Measurements from ENCODE around the gene VIM. TPM values are rescaled to one million over a fixed set of nuclear protein-coding genes. Genes with fewer than 3 reads are reported as not detected.

VIM gene
- total RNA-seq, 1 experiment from 2014 or later = 7.2 TPM

- TF ChIP-seq REST (IDR thresholded peaks at IDR 0.05; ENCODE audit: low read depth) (no peak), SP1 (IDR thresholded peaks at IDR 0.05; ENCODE audit: low read depth) (peak; percentile 62), ZFX (IDR thresholded peaks at IDR 0.05) (no peak; the same call in 1 of the 2 replicates), EGR1 (IDR thresholded peaks at IDR 0.05; ENCODE audit: low read depth) (no peak), ZNF274 (IDR thresholded peaks at IDR 0.05; ENCODE audit: low read depth, low read length) (no peak)
These were observed 12.9 kb upstream of the VIM start (continued) for GRCh38 chr10:17214971-17215781.

- Histone ChIP-seq H3K4me2 (ENCODE audit: low read length) (peak overlapping the region; percentile 51), H4K20me1 (ENCODE audit: insufficient read depth) (no peaks in the 10 kb centered on the region), H3K4me1 (ENCODE audit: control insufficient read depth in 1 of 2, insufficient read depth in 2 of 2, low read length in 2 of 2) (peaks cover 24 to 35% of the 10 kb centered on the region in 2 experiments), H3K4me3 (replicated peaks in 1 of 2; ENCODE audit: low read depth in 1 of 2, low read length in 2 of 2) (no peak overlapping the region), H2AFZ (ENCODE audit: low read depth, low read length, poor library complexity, severe bottlenecking) (peak overlapping the region; percentile 95), H3K9me3 (ENCODE audit: control insufficient read depth in 1 of 2, insufficient read depth in 1 of 2, low read depth in 1 of 2, low read length in 2 of 2) (no peaks in the 10 kb centered on the region), H3K9ac (ENCODE audit: low read length) (peak overlapping the region; percentile 17), H3K79me2 (ENCODE audit: insufficient read depth, low read length) (no peaks in the 10 kb centered on the region), H3K27me3 (ENCODE audit: insufficient read depth, low read length) (no peaks in the 10 kb centered on the region), H3K9me2 (ENCODE audit: insufficient read depth) (no peaks in the 10 kb centered on the region), H3K36me3 (ENCODE audit: control insufficient read depth in 1 of 2, insufficient read depth in 2 of 2, low read length in 2 of 2) (no peaks in the 10 kb centered on the region), H3K27ac (ENCODE audit: low read depth, low read length) (peak overlapping the region; percentile 46)
- RAD21 ChIA-PET (ENCODE audit: low non-redundant PET in 1 of 2, low total read pairs in 2 of 2, uncharacterized antibody in 2 of 2, unreplicated experiment in 2 of 2) = interaction anchor here in 1 of 2 experiments (1.2 kb wide), 1 partner anchor 14 kb away, joined by 3 read pairs; no protein-coding TSS in a partner anchor
- intact Hi-C loops (cut with micrococcal nuclease) = no loop called here
- TF ChIP-seq YY1 (IDR thresholded peaks at IDR 0.05; ENCODE audit: extremely low read depth, insufficient replicate concordance, low read depth, low read length) (no peak), SP1 (IDR thresholded peaks at IDR 0.05; ENCODE audit: low read depth) (no peak), REST (IDR thresholded peaks at IDR 0.05; ENCODE audit: low read depth) (no peak), SIN3A (IDR thresholded peaks at IDR 0.05; ENCODE audit: low read depth) (no peak; the same call in 1 of the 2 replicates), MAX (IDR thresholded peaks at IDR 0.05) (0 out of 2 replicates have a peak, but pooled peaks have one; percentile 7), TCF7L2 (IDR thresholded peaks at IDR 0.05; ENCODE audit: borderline replicate concordance, extremely low read depth, insufficient read depth, insufficient read length) (no peak), CEBPB (IDR thresholded peaks at IDR 0.05; ENCODE audit: low read depth) (no peak), ZNF274 (IDR thresholded peaks at IDR 0.05; ENCODE audit: low read depth, low read length) (no peak)
- TF ChIP-seq, protein P1, sequence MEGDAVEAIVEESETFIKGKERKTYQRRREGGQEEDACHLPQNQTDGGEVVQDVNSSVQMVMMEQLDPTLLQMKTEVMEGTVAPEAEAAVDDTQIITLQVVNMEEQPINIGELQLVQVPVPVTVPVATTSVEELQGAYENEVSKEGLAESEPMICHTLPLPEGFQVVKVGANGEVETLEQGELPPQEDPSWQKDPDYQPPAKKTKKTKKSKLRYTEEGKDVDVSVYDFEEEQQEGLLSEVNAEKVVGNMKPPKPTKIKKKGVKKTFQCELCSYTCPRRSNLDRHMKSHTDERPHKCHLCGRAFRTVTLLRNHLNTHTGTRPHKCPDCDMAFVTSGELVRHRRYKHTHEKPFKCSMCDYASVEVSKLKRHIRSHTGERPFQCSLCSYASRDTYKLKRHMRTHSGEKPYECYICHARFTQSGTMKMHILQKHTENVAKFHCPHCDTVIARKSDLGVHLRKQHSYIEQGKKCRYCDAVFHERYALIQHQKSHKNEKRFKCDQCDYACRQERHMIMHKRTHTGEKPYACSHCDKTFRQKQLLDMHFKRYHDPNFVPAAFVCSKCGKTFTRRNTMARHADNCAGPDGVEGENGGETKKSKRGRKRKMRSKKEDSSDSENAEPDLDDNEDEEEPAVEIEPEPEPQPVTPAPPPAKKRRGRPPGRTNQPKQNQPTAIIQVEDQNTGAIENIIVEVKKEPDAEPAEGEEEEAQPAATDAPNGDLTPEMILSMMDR (IDR thresholded peaks at IDR 0.05 in 2 of 3, conservative IDR thresholded peaks at IDR 0.05 in 1 of 3; ENCODE audit: borderline replicate concordance in 1 of 3, insufficient read depth in 1 of 3, low read depth in 2 of 3, low read length in 2 of 3) = no peak
- BruUV-seq (replicated peaks) = no TSS peak
- DNase-seq (ENCODE audit: low read depth, low spot score) (no peak), ATAC-seq (no peak)
- POLR2A ChIA-PET = interaction anchor here (0.7 to 1.2 kb wide), 3 partner anchors 10 to 324 kb away, joined by 3 to 6 read pairs (median 3); partner anchors contain the start of gene TRDMT1
- CTCF ChIA-PET = interaction anchor here (1.3 kb wide), 1 partner anchor 15 kb away, joined by 4 read pairs; no protein-coding TSS in a partner anchor
These were observed 12.3 kb upstream of the VIM start for GRCh38 chr10:17215782-17216122.

Data from HCT116 (cell line).